GM12878 (cell line): ENCODE data around the gene LRRC70. TPM values are rescaled to one million over a fixed set of nuclear protein-coding genes. Genes with fewer than 3 reads are reported as not detected.

Source experiments
- ATAC-seq: fragments of 200-7000 bp; cut with Tn5 transposase; 3 replicates; pipeline ENCODE4 v1.9.1; 2020; ENCODE audit warnings: mild to moderate bottlenecking, moderate library complexity
- Bru-seq: library from RNA; stranded (reverse); fragments of 400-500 nt; gene quantifications from one replicate; lab custom pipeline; 2021; lab: Mats Ljungman, UMichigan
- BruChase-seq, 2 experiments: library from RNA; stranded (reverse); fragments of 400-500 nt; gene quantifications; one replicate each; lab custom pipeline; 2021; lab: Mats Ljungman, UMichigan
- BruUV-seq: library from RNA; stranded (reverse); fragments of 400-500 nt; replicated peaks from 2 replicates; lab custom pipeline; 2021; lab: Mats Ljungman, UMichigan
- CTCF ChIA-PET: fragments of 300-600 bp; sonication (Branson Sonifier 250); formaldehyde crosslinking; extraction: SDS; loops from one replicate; lab custom pipeline; 2021; ENCODE audit warnings: inconsistent platforms; lab: Yijun Ruan, JAX
- POLR2A ChIA-PET: fragments of 350-600 bp; formaldehyde crosslinking; extraction: SDS; loops from one replicate; lab custom pipeline; 2021; ENCODE audit warnings: inconsistent platforms; lab: Charles Lee
- RAD21 ChIA-PET: fragments of 300-600 bp; sonication (Branson Sonifier 250); formaldehyde crosslinking; loops from one replicate; lab custom pipeline; 2023; ENCODE audit warnings: antibody characterized with exemption; ENCODE audit not compliant: unreplicated experiment; lab: Charles Lee
- SMC1A ChIA-PET: fragments of 300-600 bp; sonication (Branson Sonifier 250); formaldehyde crosslinking; loops from one replicate; lab custom pipeline; 2023; ENCODE audit not compliant: unreplicated experiment, uncharacterized antibody; lab: Charles Lee
- DNase-seq: peaks from one replicate; pipeline ENCODE4 v3.0.0-alpha.2; 2011; ENCODE audit warnings: low read depth, low spot score
- FAIRE-seq: peaks from 3 replicates; lab custom pipeline; 2011; peaks lifted over from hg19 to GRCh38; lab: Jason Lieb, UNC
- H2AFZ ChIP-seq: 2 replicates; pipeline ENCODE4 v1.6.0; 2011; ENCODE audit warnings: low read depth, low read length, control low read depth; ENCODE audit not compliant: control insufficient read depth
- H3K27ac ChIP-seq: 2 replicates; pipeline ENCODE4 v1.5.1; 2011; ENCODE audit warnings: control low read depth; ENCODE audit not compliant: control insufficient read depth, insufficient read depth
- H3K27me3 ChIP-seq, 2 experiments: replicated peaks in 1 of 2; 2 replicates each; pipeline versions ENCODE4 v1.6.0 to v1.6.1; 2011; ENCODE audit warnings: low read length in 1 of 2; ENCODE audit not compliant: control insufficient read depth in 2 of 2, insufficient read depth in 2 of 2
- H3K36me3 ChIP-seq, 2 experiments: 2 replicates each; pipeline ENCODE4 v1.5.1; 2011; ENCODE audit warnings: low read length in 1 of 2; ENCODE audit not compliant: control insufficient read depth in 2 of 2, insufficient read depth in 2 of 2
- H3K4me1 ChIP-seq: 2 replicates; pipeline ENCODE4 v1.6.1; 2011; ENCODE audit warnings: mild to moderate bottlenecking, low read length, moderate library complexity, mixed read lengths; ENCODE audit not compliant: control insufficient read depth, insufficient read depth
- H3K4me2 ChIP-seq: 2 replicates; pipeline ENCODE4 v1.6.0; 2011; ENCODE audit warnings: control low read depth; ENCODE audit not compliant: control insufficient read depth, insufficient read depth
- H3K4me3 ChIP-seq: fragments of 200-600 bp; sonication (generic); 2 replicates; pipeline ENCODE4 v1.5.1; 2016
- H3K79me2 ChIP-seq: 2 replicates; pipeline ENCODE4 v1.6.0; 2011; ENCODE audit warnings: low read length; ENCODE audit not compliant: control insufficient read depth, insufficient read depth
- H3K9ac ChIP-seq: 2 replicates; pipeline ENCODE4 v1.8.0; 2011; ENCODE audit warnings: low read length, control low read depth, mixed read lengths; ENCODE audit not compliant: control insufficient read depth, insufficient read depth
- H3K9me3 ChIP-seq: replicated peaks from 3 replicates; pipeline ENCODE4 v1.5.1; 2011; ENCODE audit warnings: mild to moderate bottlenecking, low read length; ENCODE audit not compliant: control insufficient read depth, insufficient read depth
- H4K20me1 ChIP-seq: 2 replicates; pipeline ENCODE4 v1.6.0; 2011; ENCODE audit not compliant: control insufficient read depth, insufficient read depth
- BMI1 ChIP-seq: fragments of 450-650 bp; IDR thresholded peaks from 2 replicates; pipeline ENCODE4 v1.6.1; 2016; ENCODE audit warnings: mild to moderate bottlenecking, moderate library complexity, borderline replicate concordance
- ETV6 ChIP-seq, 2 experiments: fragments of 450-650 bp in 1 of 2; IDR thresholded peaks in 1 of 2; conservative IDR thresholded peaks in 1 of 2; 2 replicates each; pipeline ENCODE4 v1.6.1; 2014; ENCODE audit warnings: antibody characterized with exemption in 1 of 2, borderline replicate concordance in 1 of 2, low read depth in 1 of 2, mild to moderate bottlenecking in 1 of 2, moderate library complexity in 1 of 2
- GABPA ChIP-seq: IDR thresholded peaks from 2 replicates; pipeline ENCODE4 v1.6.1; 2014; ENCODE audit warnings: antibody characterized with exemption, low read depth, mild to moderate bottlenecking, inconsistent platforms
- ZNF384 ChIP-seq: IDR thresholded peaks from 2 replicates; pipeline ENCODE4 v1.6.1; 2012; ENCODE audit warnings: low read depth, mild to moderate bottlenecking, low read length, improper control_type of control experiment, borderline replicate concordance
- ZZZ3 ChIP-seq: IDR thresholded peaks from 2 replicates; pipeline ENCODE4 v1.6.1; 2011; ENCODE audit warnings: low read depth; ENCODE audit not compliant: control insufficient read depth, insufficient read length
- WGBS: methylation state at CpG from one replicate; pipeline ENCODE4 v1.1.6; 2016; ENCODE audit warnings: low lambda C conversion rate; ENCODE audit not compliant: insufficient replicate concordance, insufficient coverage; ENCODE audit errors: missing lambda C conversion rate; 5-methylcytosine and 5-hydroxymethylcytosine counted together
- in situ Hi-C: fragments of 300-500 bp; cut with MboI; formaldehyde crosslinking; loops from 9 replicates; pipeline ENCODE4 v1.14.3; 2018; ENCODE audit warnings: mixed read lengths
- intact Hi-C: fragments of 100-400 bp; cut with micrococcal nuclease; formaldehyde crosslinking; loops from one replicate; pipeline ENCODE4 v1.14.2; 2022; ENCODE audit not compliant: unreplicated experiment
- long read RNA-seq, 2 experiments: library from polyadenylated mRNA; unstranded; transcript quantifications; one replicate each; pipeline ENCODE4 v2.0.0, GENCODE V29; 2019 to 2020
- polyA minus RNA-seq, 3 experiments: library from RNA; depleted of rRNA, polyadenylated mRNA; stranded (reverse); fragments of >200 nt; gene quantifications; 2 replicates each; pipeline ENCODE4 v1.2.3, GENCODE V29; 2011
- polyA plus RNA-seq, 11 experiments: library from polyadenylated mRNA; depleted of rRNA in 4 of 11; unstranded in 6 of 11; stranded (reverse) in 5 of 11; fragments of >200 nt; fragmentation: Nextera tagmentation in 4 of 11; fragmentation: Illumina TruSeq in 1 of 11; extraction: Ambion mirVana in 4 of 11; extraction: Trizol in 1 of 11; gene quantifications; 1 replicate in 1 of 11; 2 replicates in 10 of 11; pipeline versions ENCODE4 v1.2.1 to v1.2.3, GENCODE V29; 2011 to 2016; ENCODE audit warnings: inconsistent platforms in 2 of 11, missing spikeins in 2 of 11, low read depth in 1 of 11
- total RNA-seq, 4 experiments: library from RNA; depleted of rRNA in 3 of 4; stranded (reverse); fragments of >200 nt in 3 of 4; fragmentation: Illumina TruSeq in 1 of 4; extraction: Trizol in 1 of 4; gene quantifications; 2 replicates each; pipeline versions ENCODE4 v1.2.1 to v1.2.3, GENCODE V29; 2013 to 2021
- TF ChIP-seq, protein P1 (sequence below): fragments of 150-350 bp; IDR thresholded peaks from 2 replicates; pipeline ENCODE4 v1.6.1; 2014; ENCODE audit warnings: mild to moderate bottlenecking, low read depth, low read length
- TF ChIP-seq, protein P2 (sequence below): IDR thresholded peaks from 2 replicates; pipeline ENCODE4 v1.6.1; 2011; ENCODE audit warnings: low read depth, mild to moderate bottlenecking, low read length, moderate library complexity, borderline replicate concordance; ENCODE audit errors: extremely low read depth
- TF ChIP-seq, protein P3 (sequence below): fragments of 450-650 bp; IDR thresholded peaks from 2 replicates; pipeline ENCODE4 v1.6.1; 2017; ENCODE audit warnings: mild to moderate bottlenecking
- TF ChIP-seq, protein P4 (sequence below): fragments of 450-650 bp; IDR thresholded peaks from 2 replicates; pipeline ENCODE4 v1.6.1; 2016; ENCODE audit warnings: mild to moderate bottlenecking

LRRC70 gene, protein sequence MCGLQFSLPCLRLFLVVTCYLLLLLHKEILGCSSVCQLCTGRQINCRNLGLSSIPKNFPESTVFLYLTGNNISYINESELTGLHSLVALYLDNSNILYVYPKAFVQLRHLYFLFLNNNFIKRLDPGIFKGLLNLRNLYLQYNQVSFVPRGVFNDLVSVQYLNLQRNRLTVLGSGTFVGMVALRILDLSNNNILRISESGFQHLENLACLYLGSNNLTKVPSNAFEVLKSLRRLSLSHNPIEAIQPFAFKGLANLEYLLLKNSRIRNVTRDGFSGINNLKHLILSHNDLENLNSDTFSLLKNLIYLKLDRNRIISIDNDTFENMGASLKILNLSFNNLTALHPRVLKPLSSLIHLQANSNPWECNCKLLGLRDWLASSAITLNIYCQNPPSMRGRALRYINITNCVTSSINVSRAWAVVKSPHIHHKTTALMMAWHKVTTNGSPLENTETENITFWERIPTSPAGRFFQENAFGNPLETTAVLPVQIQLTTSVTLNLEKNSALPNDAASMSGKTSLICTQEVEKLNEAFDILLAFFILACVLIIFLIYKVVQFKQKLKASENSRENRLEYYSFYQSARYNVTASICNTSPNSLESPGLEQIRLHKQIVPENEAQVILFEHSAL
- total RNA-seq (2013; cell fraction: nucleolus; rRNA removed) = 21.8 and 23.5 TPM in 2 replicates
- total RNA-seq (2014; rRNA removed) (1.3 and 1.4 TPM in 2 replicates), total RNA-seq (2014; rRNA removed; fragmentation: Illumina TruSeq; extraction: Trizol) (1.5 and 2.3 TPM in 2 replicates), total RNA-seq (2021) (0.53 and 0.74 TPM in 2 replicates), polyA plus RNA-seq (2011; rRNA removed) (0.35 and 0.88 TPM in 2 replicates), polyA plus RNA-seq (2014; fragmentation: Illumina TruSeq; extraction: Trizol) (0.79 TPM in 1 of 2 replicates, not detected in the other), polyA plus RNA-seq (2014; fragmentation: Nextera tagmentation; extraction: Ambion mirVana) (1 to 10 TPM in 1 of 2 experiments, under 1 TPM in 1; 0.88 to 1.2 TPM), polyA plus RNA-seq (2014; rRNA removed) (0.61 and 0.84 TPM in 2 replicates), polyA plus RNA-seq (2016; fragmentation: Nextera tagmentation; extraction: Ambion mirVana) (1 to 10 TPM in 1 of 2 experiments, under 1 TPM in 1; 0.76 to 1.2 TPM), polyA minus RNA-seq (2011; rRNA and poly(A)+ RNA removed) (3.7 and 4.3 TPM in 2 replicates), Bru-seq, nascent RNA (percentile 74 among the genes with signal in this experiment), BruChase-seq, experiment 1, labeled RNA remaining after a 6-hour chase (percentile 57 among the genes with signal in this experiment), BruChase-seq, experiment 2, labeled RNA remaining after a 2-hour chase (percentile 62 among the genes with signal in this experiment)
- polyA plus RNA-seq (2011; ENCODE audit: low read depth) = not detected
- polyA plus RNA-seq (2011; cell fraction: cytosol; rRNA removed) = 0.07 and 0.12 TPM in 2 replicates
- 0.57 and 0.64 TPM in 2 replicates for polyA plus RNA-seq (2011; cell fraction: nucleus; rRNA removed)
- polyA plus RNA-seq (2012) = 0.66 and 0.95 TPM in 2 replicates
- polyA minus RNA-seq (2011; cell fraction: cytosol; rRNA and poly(A)+ RNA removed) = not detected in 2 replicates
- polyA minus RNA-seq (2011; cell fraction: nucleus; rRNA and poly(A)+ RNA removed) = 4.6 and 5.2 TPM in 2 replicates
- long read RNA-seq, experiment 1 = 0 reads
- long read RNA-seq, experiment 2 = 0 reads

DNA sequence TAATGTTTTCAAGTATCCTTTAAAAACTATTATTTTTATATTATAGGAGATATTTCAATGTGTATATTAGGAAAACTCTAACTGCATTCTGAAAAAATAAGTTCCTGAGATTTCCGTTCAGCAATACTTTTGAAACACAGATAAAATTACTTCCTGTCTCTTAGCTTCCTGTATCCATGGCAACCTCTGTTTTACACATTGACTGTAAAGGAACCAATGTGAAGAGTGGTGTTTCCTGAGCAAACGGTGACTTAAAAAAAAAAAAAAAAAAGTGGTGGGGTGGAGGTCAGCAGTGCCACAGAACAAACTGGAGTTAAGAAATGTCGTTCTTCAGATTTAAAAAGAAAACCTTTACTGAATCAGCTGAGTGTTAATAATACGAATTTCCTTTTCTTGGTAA, at the start of gene LRRC70:
TSS of gene LRRC70 (plus strand) at position 280 of the 400 bp plus-strand sequence. CDS start 620 bp downstream, outside the sequence.
- Histone ChIP-seq H3K4me1 (peaks cover 11% of the 10 kb centered on the region; the same call in 1 of the 2 replicates), H3K36me3 (no peaks in the 10 kb centered on the region), H3K27ac (no peak within 1 kb of the TSS), H4K20me1 (no peaks in the 10 kb centered on the region), H3K9me3 (no peaks in the 10 kb centered on the region), H3K79me2 (no peaks in the 10 kb centered on the region), H3K4me3 (no peak within 1 kb of the TSS), H3K4me2 (no peak within 1 kb of the TSS), H3K9ac (no peak within 1 kb of the TSS), H2AFZ (no peak within 1 kb of the TSS), H3K27me3 (no peaks in the 10 kb centered on the region)
- DNase-seq (peak; percentile 35), ATAC-seq (peak; percentile 85), FAIRE-seq (no peak)
- TF ChIP-seq, protein P1, sequence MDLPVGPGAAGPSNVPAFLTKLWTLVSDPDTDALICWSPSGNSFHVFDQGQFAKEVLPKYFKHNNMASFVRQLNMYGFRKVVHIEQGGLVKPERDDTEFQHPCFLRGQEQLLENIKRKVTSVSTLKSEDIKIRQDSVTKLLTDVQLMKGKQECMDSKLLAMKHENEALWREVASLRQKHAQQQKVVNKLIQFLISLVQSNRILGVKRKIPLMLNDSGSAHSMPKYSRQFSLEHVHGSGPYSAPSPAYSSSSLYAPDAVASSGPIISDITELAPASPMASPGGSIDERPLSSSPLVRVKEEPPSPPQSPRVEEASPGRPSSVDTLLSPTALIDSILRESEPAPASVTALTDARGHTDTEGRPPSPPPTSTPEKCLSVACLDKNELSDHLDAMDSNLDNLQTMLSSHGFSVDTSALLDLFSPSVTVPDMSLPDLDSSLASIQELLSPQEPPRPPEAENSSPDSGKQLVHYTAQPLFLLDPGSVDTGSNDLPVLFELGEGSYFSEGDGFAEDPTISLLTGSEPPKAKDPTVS = no peak
- TF ChIP-seq, protein P2, sequence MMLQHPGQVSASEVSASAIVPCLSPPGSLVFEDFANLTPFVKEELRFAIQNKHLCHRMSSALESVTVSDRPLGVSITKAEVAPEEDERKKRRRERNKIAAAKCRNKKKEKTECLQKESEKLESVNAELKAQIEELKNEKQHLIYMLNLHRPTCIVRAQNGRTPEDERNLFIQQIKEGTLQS = no peak
- TF ChIP-seq GABPA = 0 out of 2 replicates have a peak, but pooled peaks have one; percentile 37
- TF ChIP-seq, protein P3, sequence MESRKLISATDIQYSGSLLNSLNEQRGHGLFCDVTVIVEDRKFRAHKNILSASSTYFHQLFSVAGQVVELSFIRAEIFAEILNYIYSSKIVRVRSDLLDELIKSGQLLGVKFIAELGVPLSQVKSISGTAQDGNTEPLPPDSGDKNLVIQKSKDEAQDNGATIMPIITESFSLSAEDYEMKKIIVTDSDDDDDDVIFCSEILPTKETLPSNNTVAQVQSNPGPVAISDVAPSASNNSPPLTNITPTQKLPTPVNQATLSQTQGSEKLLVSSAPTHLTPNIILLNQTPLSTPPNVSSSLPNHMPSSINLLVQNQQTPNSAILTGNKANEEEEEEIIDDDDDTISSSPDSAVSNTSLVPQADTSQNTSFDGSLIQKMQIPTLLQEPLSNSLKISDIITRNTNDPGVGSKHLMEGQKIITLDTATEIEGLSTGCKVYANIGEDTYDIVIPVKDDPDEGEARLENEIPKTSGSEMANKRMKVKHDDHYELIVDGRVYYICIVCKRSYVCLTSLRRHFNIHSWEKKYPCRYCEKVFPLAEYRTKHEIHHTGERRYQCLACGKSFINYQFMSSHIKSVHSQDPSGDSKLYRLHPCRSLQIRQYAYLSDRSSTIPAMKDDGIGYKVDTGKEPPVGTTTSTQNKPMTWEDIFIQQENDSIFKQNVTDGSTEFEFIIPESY = no peak
- TF ChIP-seq, protein P4, sequence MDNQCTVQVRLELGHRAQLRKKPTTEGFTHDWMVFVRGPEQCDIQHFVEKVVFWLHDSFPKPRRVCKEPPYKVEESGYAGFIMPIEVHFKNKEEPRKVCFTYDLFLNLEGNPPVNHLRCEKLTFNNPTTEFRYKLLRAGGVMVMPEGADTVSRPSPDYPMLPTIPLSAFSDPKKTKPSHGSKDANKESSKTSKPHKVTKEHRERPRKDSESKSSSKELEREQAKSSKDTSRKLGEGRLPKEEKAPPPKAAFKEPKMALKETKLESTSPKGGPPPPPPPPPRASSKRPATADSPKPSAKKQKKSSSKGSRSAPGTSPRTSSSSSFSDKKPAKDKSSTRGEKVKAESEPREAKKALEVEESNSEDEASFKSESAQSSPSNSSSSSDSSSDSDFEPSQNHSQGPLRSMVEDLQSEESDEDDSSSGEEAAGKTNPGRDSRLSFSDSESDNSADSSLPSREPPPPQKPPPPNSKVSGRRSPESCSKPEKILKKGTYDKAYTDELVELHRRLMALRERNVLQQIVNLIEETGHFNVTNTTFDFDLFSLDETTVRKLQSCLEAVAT = no peak
- peak; percentile 93 for TF ChIP-seq BMI1
- TF ChIP-seq ZZZ3 = no peak
- TF ChIP-seq ETV6 (conservative IDR thresholded peaks at IDR 0.05 in 1 of 2, IDR thresholded peaks at IDR 0.05 in 1 of 2; ENCODE audit: borderline replicate concordance in 1 of 2, low read depth in 1 of 2) = peak in 1 of 2 experiments; percentile 30; a peak in 1 of 4 replicates
- peak; percentile 88 for TF ChIP-seq ZNF384
- 16% methylated on average over 4 of the region's 4 CpGs for WGBS
- SMC1A ChIA-PET = interaction anchor here (0.7 to 2.9 kb wide), 8 partner anchors 10 to 141 kb away, joined by 3 to 20 read pairs (median 4); no protein-coding TSS in a partner anchor
- intact Hi-C loops = no loop called here
- CTCF ChIA-PET = interaction anchor here (0.7 to 1.5 kb wide), 3 partner anchors 27 to 189 kb away, joined by 3 to 6 read pairs (median 4); no protein-coding TSS in a partner anchor
- RAD21 ChIA-PET = interaction anchor here (0.7 to 1.3 kb wide), 3 partner anchors 9 to 63 kb away, joined by 3 to 5 read pairs (median 3); no protein-coding TSS in a partner anchor
- POLR2A ChIA-PET = interaction anchor here (0.6 to 0.7 kb wide), 2 partner anchors 19 to 79 kb away, joined by 3 to 6 read pairs; no protein-coding TSS in a partner anchor
- in situ Hi-C loops = no loop called here
- BruUV-seq = no TSS peak
